Measurements from ENCODE around the gene KCTD4. TPM values are rescaled to one million over a fixed set of nuclear protein-coding genes. Genes with fewer than 3 reads are reported as not detected.

Gene KCTD4
- total and polyA plus RNA-seq, 2 donors (not counting 3 experiments of a cell fraction or from before 2014, with no cell fraction given), result not detected

DNA sequence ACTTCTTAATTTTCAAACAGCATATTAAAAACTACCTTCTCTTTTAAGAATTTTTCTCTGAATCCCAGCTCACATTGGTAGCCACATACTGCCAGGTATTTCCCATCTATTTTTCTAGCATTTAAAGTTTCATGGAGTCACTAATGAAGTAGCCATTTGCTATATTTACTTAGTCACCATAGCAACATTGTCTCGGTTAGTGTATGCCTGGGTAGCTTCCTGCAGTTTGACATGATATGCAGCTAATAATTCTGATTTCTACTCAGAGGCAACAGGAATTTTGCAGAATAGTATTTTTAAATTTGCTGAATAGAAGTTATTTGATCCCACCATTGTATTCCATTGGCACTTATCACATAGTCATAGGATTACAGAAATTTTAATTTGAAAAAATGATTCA lies 30.9 kb upstream of the KCTD4 start:
- Histone ChIP-seq H3K27me3 (ENCODE audit: control insufficient read depth in 2 of 2, insufficient read depth in 2 of 2, low read length in 2 of 2) (no peaks in the 10 kb centered on the region), H3K9ac (replicated peaks; ENCODE audit: extremely low read depth, insufficient read depth, low read length) (no peak overlapping the region), H2AFZ (ENCODE audit: low read depth, low read length) (no peak overlapping the region), H3K9me3 (replicated peaks; ENCODE audit: control insufficient read depth, insufficient read depth, low read length) (no peaks in the 10 kb centered on the region), H3K4me1 (ENCODE audit: control insufficient read depth, extremely low read depth, insufficient read depth, low read length) (no peaks in the 10 kb centered on the region), H3K36me3 (ENCODE audit: control insufficient read depth in 2 of 2, extremely low read depth in 1 of 2, insufficient read depth in 2 of 2, low read length in 2 of 2) (no peaks in the 10 kb centered on the region), H3K27ac (ENCODE audit: insufficient read depth, low read depth, low read length) (no peak overlapping the region), H3K4me3 (replicated peaks in 1 of 3; ENCODE audit: insufficient read depth in 1 of 3, low read depth in 1 of 3, low read length in 3 of 3) (no peak overlapping the region), H3K9me1 (replicated peaks; ENCODE audit: control insufficient read depth, extremely low read depth, insufficient read depth, low read length) (no peaks in the 10 kb centered on the region), H3K4me2 (ENCODE audit: insufficient read depth, low read length) (no peak overlapping the region), H3K79me2 (ENCODE audit: control insufficient read depth, insufficient read depth, low read length) (no peaks in the 10 kb centered on the region), H4K20me1 (replicated peaks; ENCODE audit: control insufficient read depth, extremely low read depth, insufficient read depth, low read length) (no peaks in the 10 kb centered on the region)
- dilution Hi-C loops (cut with MboI; ENCODE audit: extremely low pct_ligation_motif_present, low sequenced_read_pairs), result no loop called here
- FAIRE-seq (no peak), DNase-seq (ENCODE audit: low read depth, low spot score) (peak; percentile 29)
- TF ChIP-seq JUN (IDR thresholded peaks at IDR 0.05; ENCODE audit: borderline replicate concordance, insufficient read depth, insufficient read length, low read depth), result no peak
- intact Hi-C loops (cut with micrococcal nuclease), result no loop called here
- ChIA-PET POLR2A (no interaction called here), CTCF (interaction anchor here (0.6 to 2.9 kb wide), 3 partner anchors 9 to 71 kb away, joined by 4 to 14 read pairs (median 4); no protein-coding TSS in a partner anchor)
- no TSS peak for BruUV-seq (replicated peaks)

DNA sequence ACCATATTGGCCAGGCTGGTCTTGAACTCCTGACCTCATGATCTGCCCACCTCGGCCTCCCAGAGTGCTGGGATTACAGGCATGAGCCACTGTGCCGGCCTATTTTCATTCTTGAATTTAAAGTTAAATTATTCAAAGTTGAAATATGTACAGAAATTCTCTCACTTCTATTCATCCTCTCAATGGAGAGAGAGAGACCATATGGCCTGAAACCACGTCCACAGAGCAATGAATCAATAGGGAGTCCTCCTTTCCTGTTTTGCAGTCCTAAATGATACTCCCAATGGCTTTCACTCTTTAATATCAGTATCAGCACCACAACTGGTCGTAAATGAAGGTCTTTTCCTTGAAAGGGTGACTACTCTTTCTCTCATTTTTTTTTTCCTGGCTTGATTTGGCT lies 30.5 kb upstream of the KCTD4 start:
- Histone ChIP-seq H3K27me3 (ENCODE audit: control insufficient read depth in 2 of 2, insufficient read depth in 2 of 2, low read length in 2 of 2) (no peaks in the 10 kb centered on the region), H2AFZ (ENCODE audit: low read depth, low read length) (no peak overlapping the region), H3K27ac (ENCODE audit: insufficient read depth, low read depth, low read length) (no peak overlapping the region), H3K9me1 (replicated peaks; ENCODE audit: control insufficient read depth, extremely low read depth, insufficient read depth, low read length) (no peaks in the 10 kb centered on the region), H4K20me1 (replicated peaks; ENCODE audit: control insufficient read depth, extremely low read depth, insufficient read depth, low read length) (no peaks in the 10 kb centered on the region), H3K4me1 (ENCODE audit: control insufficient read depth, extremely low read depth, insufficient read depth, low read length) (no peaks in the 10 kb centered on the region), H3K79me2 (ENCODE audit: control insufficient read depth, insufficient read depth, low read length) (no peaks in the 10 kb centered on the region), H3K36me3 (ENCODE audit: control insufficient read depth in 2 of 2, extremely low read depth in 1 of 2, insufficient read depth in 2 of 2, low read length in 2 of 2) (no peaks in the 10 kb centered on the region), H3K9ac (replicated peaks; ENCODE audit: extremely low read depth, insufficient read depth, low read length) (no peak overlapping the region), H3K4me3 (replicated peaks in 1 of 3; ENCODE audit: insufficient read depth in 1 of 3, low read depth in 1 of 3, low read length in 3 of 3) (no peak overlapping the region), H3K4me2 (ENCODE audit: insufficient read depth, low read length) (no peak overlapping the region), H3K9me3 (replicated peaks; ENCODE audit: control insufficient read depth, insufficient read depth, low read length) (no peaks in the 10 kb centered on the region)
- TF ChIP-seq FOS (IDR thresholded peaks at IDR 0.05; ENCODE audit: borderline replicate concordance, insufficient read depth, low read length) (no peak), POLR2AphosphoS5 (IDR thresholded peaks at IDR 0.05; ENCODE audit: insufficient read depth, low read depth, low read length) (no peak), GATA2 (IDR thresholded peaks at IDR 0.05; ENCODE audit: insufficient read depth, insufficient read length, low read depth, low read length) (no peak), JUN (IDR thresholded peaks at IDR 0.05; ENCODE audit: borderline replicate concordance, insufficient read depth, insufficient read length, low read depth) (no peak), POLR2A (IDR thresholded peaks at IDR 0.05; ENCODE audit: low read depth, low read length) (no peak), MYC (IDR thresholded peaks at IDR 0.05; ENCODE audit: low read depth, low read length) (no peak), EZH2 (IDR thresholded peaks at IDR 0.05; ENCODE audit: borderline replicate concordance, low read depth, low read length, severe bottlenecking) (no peak)
- TF ChIP-seq, protein P1, sequence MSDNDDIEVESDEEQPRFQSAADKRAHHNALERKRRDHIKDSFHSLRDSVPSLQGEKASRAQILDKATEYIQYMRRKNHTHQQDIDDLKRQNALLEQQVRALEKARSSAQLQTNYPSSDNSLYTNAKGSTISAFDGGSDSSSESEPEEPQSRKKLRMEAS (IDR thresholded peaks at IDR 0.05; ENCODE audit: insufficient read depth, insufficient read length), result no peak
- TF ChIP-seq, protein P2, sequence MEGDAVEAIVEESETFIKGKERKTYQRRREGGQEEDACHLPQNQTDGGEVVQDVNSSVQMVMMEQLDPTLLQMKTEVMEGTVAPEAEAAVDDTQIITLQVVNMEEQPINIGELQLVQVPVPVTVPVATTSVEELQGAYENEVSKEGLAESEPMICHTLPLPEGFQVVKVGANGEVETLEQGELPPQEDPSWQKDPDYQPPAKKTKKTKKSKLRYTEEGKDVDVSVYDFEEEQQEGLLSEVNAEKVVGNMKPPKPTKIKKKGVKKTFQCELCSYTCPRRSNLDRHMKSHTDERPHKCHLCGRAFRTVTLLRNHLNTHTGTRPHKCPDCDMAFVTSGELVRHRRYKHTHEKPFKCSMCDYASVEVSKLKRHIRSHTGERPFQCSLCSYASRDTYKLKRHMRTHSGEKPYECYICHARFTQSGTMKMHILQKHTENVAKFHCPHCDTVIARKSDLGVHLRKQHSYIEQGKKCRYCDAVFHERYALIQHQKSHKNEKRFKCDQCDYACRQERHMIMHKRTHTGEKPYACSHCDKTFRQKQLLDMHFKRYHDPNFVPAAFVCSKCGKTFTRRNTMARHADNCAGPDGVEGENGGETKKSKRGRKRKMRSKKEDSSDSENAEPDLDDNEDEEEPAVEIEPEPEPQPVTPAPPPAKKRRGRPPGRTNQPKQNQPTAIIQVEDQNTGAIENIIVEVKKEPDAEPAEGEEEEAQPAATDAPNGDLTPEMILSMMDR (IDR thresholded peaks at IDR 0.05; ENCODE audit: extremely low read depth in 1 of 2, insufficient read depth in 1 of 2, low read depth in 1 of 2, low read length in 2 of 2), result no peak
- dilution Hi-C loops (cut with MboI; ENCODE audit: extremely low pct_ligation_motif_present, low sequenced_read_pairs) (no loop called here), intact Hi-C loops (cut with micrococcal nuclease) (no loop called here)
- ChIA-PET POLR2A (no interaction called here), CTCF (interaction anchor here (1.5 to 2.9 kb wide), 2 partner anchors 10 to 12 kb away, joined by 4 to 14 read pairs; no protein-coding TSS in a partner anchor)
- no peak for FAIRE-seq
- BruUV-seq (replicated peaks), result no TSS peak
- DNase-seq (ENCODE audit: low read depth, low spot score), result no peak
